GM18511 (cell line): ENCODE results near the gene WFDC5.
"Not testable (repeated sequence)": the region's sequence is repeated elsewhere in the genome, so short reads cannot be mapped to it uniquely, and the experiment has no call there.

Source experiments
- ATAC-seq: cut with Tn5 transposase; IDR thresholded peaks from one replicate; pipeline ENCODE4 v1.9.1; 2021; ENCODE audit warnings: mild to moderate bottlenecking, moderate library complexity; ENCODE audit not compliant: unreplicated experiment

WFDC5 gene

DNA sequence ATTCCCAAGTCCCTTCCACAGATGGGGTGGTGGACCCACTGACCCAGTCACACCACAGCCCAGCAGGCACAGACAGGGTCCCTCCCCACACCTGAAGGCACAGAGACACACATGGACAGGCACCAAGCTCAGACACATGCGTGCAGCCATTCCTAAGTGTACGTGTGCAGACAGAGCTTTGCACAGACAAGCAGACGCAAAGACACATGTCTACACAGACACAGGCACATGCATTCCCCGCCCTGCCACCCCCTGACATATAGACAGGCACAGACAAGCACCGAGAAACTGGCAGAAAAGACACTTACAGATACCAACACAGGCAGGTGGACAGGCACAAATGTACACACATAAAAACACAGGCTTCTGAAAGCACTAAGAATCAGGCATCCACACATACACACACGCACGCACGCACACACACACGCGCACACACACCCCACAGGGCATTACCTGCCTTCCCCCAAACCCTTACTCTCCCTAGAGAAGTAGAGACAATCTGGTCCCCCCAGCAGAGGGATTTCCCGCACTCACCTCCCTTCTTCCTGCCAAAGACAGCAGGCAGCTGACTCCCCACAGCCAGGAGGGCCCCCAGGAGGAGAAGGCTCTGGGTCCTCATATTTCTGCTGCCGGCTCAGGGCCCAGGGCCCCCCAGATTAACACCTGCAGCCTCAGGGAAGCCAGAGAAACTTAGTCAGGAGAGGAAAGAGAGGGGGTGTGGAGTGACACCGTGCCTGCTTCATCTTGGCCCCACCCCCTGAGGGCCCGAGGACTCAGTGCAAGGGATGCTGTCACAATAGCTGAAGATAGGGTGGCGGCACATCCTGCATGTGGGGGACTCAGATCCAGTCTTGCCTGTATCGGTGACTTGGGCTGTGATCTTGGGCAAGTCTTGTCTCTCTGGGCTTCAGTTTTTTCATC, at the start of gene WFDC5:
Gene WFDC5, minus strand, starts transcription at position 710 of the 921 bp plus-strand sequence. Its CDS starts 91 bp downstream, at position 619.
- ATAC-seq: no peak

GRCh38 chr20:45163083-45163803, 48.3 kb upstream of the WFDC5 start:
- no peak for ATAC-seq

DNA sequence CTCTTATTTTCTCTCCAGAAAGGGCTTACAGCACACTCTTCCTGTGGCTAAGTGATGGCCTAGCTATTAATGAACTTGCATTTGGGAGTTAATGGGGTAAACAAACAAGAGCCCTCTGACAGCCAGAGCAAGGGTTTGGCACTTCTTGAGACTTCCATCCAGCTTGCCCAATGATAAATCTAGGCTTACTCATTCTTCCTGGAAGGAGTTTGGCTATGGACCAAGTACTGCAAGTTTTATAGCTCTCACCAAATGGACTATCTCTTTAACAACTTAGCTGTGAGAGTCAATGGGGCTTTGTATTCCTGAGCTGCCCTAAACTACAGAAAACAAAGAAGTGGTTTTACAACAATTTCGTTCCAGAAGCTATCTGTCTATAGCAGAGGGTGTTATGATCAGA, 43.0 kb upstream of the WFDC5 start:
- no peak for ATAC-seq

- ATAC-seq: no peak
Measured at GRCh38 chr20:45156713-45157112, 41.7 kb upstream of the WFDC5 start.

GRCh38 chr20:45154794-45155193, 39.8 kb upstream of the WFDC5 start:
- not testable (repeated sequence) for ATAC-seq

DNA sequence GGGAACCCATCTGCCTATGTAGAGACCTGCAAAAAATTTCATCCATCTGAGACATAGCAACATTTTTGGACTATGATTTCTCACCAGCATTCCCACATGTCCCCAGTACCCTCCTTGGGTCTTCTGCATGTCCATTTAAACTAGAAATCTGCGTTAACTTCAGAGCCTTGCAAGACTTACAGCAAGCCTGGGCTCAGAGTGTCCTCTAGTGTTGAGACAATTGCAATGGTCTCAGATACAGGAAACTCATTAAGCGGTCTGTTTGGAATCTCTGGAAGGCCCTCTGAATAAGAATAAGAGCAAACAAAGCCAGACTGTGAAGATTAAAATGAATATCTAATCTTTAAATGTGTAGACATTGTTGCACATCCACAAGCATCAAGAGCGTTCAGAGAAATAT, 39.2 kb upstream of the WFDC5 start:
- no peak for ATAC-seq

- ATAC-seq: no peak
Measured at GRCh38 chr20:45153752-45154151, 38.8 kb upstream of the WFDC5 start.

GRCh38 chr20:45153147-45153546, 38.2 kb upstream of the WFDC5 start:
- no peak for ATAC-seq

DNA sequence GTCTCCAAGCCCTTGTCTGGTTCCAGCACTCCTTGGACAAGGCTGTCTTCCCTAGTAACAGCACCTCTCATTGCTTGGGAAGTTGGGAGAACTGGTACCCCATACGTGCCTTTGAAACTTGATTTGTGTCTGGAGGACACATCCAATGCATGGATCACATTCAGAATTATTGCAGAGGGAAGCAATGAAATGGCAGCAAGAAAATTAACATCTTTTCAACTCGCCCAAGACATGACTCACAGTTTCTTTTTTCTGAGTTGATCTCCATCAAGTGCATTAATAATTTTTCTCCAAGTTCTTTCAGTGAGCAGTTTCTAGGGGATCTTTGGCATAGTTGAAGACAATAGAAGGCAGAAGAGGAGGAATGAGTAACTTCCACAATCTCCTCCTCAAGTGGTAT, 37.4 kb upstream of the WFDC5 start:
- no peak for ATAC-seq

DNA sequence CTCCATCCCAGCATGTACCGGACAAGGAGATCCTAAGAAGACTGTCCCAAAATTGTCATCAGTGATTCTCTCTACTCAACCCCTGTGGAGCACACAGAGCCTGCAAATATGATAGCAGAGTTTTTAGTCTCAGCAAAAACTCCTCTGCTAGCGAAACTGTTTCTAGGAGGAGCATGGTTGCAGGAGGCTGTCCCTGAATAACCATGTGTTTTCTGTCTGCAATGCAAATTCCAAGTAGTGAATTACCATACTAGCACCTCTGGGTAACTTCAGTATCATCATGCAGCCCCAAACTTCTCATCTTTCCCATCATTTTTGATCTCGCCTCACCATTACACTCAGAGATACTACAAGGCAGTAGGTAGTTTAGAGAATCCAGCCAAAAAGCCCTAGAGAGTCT, 34.1 kb upstream of the WFDC5 start:
- no peak for ATAC-seq

DNA sequence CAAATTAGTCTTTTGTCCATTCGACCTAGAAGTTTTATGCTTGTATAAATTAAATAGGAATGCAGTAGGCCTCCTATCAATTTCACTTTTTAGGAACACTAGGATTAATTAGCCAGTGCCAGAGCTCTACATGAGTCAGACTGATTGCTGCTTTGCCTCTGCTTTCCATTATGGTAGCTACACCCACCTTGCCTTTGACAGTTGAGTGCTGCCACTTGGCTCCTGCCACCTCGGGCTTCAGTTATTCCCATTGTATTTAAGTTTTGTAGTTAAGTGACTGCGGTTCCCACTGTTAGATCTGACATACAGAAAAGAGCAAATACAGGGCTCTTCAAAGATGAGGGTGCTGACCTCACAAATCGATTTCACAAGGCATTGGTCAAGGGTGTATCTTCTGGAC, 25.9 kb upstream of the WFDC5 start:
- ATAC-seq: no peak

DNA sequence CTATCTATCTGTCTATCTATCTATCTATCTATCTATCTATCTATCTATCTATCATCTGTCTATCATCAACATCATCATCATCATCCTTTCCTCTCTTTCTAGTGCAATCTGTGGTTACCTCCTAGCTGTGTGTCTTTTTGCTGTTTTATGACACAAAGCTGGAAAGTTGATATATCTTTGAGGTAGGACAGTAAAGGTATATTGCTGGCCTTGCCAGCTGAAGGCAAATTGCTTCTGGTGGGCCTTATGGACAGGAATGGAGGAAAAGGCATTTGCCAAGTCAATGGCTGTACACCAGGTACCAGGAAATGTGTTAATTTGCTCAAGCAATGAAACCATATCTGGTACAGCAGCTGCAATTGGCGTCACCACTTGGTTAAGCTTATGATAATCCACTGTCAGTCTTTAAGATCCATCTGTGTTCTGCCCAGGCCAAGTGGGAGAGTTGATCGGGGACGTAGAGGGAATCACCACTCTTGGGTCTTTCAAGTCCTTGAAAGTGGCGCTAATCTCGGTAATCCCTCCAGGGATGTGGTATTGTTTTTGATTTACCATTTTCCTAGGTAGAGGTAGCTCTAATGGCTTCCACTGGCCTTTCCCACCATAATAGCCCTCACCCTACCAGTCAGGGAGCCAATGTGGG, 24.9 kb upstream of the WFDC5 start:
- not testable (repeated sequence) for ATAC-seq

DNA sequence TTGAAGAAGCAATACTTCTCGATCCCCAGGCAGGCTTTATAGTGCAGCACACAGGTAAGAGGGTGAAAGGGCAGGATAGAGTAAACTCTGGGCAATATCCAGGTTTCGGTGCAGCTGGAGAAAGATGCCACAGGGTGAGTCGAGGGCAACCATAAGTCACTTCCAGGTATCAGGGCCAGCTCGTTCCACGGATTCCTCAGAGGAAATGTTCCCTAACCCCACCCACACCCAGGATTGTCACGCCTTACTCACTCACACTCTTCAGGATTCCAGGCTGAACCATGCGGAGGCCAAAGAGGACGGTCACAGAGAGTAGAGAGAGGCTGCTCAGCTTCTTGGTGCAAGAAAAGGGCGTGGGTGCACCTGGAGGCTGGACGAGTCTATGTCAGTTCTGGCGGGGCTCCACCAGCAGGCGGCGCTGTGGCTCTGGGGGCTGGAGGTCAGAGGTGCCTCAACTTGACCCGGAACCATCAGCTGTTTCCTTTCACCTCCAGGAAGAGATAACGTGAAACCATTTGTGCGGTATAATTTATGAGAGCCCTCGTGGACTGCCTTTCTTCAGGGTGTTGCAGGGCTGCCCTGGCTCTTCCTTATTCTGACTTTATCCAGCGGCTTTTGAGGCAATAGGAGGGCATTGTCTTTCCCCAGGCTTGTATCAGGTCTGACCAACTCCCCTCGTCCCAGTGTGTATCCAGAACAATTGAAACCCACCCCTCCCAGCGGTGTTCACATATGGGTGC, 23.8 kb upstream of the WFDC5 start:
- ATAC-seq: no peak

DNA sequence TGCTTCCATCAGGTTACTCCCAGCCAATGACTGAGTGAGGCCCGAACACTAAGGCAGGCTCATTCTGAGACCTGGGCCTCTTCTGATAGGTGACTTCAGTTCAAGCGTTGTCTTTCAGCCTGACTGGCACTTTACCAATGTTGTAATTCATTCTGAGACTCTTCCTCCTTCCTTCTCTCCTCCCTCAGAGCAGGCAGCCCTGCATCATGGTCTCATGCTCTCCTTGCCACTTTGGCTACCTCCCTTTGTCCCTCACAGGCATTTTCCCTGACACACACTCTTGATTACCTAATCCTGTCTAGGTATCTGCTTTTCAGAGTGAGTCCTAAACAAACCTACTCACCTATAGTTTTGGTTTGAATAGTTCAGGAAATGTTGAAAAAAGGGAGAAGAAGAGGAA, 21.9 kb upstream of the WFDC5 start:
- no peak for ATAC-seq

DNA sequence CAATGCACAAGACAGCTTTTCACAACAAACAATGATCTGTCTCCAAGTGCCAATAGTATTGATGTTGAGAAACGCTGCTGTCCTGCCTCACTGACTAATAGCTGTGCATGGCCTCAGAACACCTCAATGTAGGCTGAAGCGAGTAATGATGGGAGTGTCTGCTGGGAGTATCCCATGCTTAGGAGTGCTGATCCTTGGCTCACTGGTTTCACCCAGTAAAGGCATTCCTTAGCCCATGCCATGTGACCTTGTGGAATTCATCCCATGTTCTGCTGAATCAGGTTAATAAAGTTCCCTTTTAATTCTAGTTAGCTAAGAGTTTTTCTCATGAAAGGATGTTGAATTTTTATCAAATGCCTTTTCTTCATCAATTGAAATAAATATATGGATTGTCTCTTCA, 13.1 kb upstream of the WFDC5 start:
- no peak for ATAC-seq

GRCh38 chr20:45124365-45124764, 9.4 kb upstream of the WFDC5 start, which contains the start of gene WFDC12:
TSS of gene WFDC12 (minus strand) at chr20:45124465. CDS start at chr20:45124447, 18 bp downstream.
- ATAC-seq: no peak

- no peak for ATAC-seq
Measured at GRCh38 chr20:45121388-45121787, 6.4 kb upstream of the WFDC5 start.

DNA sequence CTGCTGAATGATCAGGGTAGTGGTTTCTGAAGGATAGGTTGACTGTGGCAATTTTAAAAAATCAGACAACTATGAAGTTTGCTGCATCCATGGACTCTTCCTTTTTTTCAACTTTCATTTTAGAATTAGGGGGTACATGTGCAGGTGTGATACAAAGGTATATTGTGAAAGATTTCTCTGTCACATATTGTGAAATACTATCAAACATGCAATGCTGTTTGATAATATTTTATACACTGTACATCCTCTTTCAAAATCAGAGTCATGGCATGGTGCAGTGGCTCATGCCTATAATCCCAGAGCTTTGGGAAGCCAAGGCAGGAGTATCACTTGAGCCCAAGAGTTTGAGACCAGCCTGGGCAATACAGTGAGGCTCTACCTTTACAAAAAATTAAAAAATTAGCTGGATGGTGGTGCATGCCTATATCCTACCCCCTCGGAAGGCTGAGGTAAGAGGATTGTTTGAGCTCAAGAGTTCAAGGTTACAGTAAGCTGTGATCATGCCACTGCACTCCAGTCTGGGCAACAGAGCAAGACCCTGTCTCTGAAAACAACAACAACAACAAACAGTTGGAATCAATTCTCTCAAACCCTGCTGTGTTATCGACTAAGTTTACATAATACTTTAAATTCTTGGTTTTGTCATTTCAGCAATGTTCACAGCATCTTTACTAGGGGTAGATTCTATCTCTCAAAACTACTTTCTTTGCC, 4.7 kb upstream of the WFDC5 start:
- no peak for ATAC-seq

DNA sequence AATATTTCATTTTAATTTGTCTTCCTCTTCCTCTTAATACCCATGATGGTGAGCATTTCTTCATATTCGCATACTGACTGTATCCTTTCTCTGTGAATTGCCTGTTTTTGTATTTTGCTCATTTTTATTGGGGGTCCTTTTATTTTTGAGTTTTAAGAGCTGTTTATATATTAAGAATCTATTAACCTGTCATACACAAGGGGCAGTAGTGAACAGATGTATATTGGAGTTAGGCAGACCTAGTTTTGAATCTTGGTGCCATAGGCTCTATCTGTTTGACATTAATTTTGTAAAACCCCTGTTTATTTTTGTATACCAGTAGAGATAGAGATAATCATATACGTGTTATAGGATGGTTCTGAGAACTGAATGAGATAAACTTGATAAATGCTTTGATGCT, 3.1 kb upstream of the WFDC5 start:
- ATAC-seq: no peak

DNA sequence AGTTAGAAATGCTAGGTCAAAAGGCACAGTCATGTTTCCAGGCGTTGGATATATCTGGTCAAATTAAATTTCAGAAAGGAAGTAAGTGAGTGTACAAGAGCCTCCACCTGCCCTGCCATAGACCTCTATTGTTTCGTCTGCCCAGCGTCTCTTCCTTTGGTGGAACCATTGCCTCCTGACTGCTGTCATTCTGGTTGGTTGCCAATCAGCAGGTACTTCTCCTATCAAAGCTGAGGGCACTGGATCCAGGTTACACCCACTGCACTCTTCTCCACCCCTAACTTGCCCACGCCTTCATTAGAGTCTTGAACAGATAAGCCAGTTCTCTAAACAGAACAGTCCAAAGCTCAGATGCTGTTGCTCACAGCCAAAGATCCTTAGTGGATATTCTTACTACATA, 2.6 kb upstream of the WFDC5 start:
- ATAC-seq: no peak
